Upper lobe of left lung (tissue), 4 donors: ENCODE measurements around the gene HEPHL1.

Experiments used
- CTCF ChIP-seq, 6 experiments: fragments of 450-650 bp in 4 of 6; fragments of 200-600 bp in 2 of 6; sonication (generic) in 2 of 6; IDR thresholded peaks; one replicate each; pipeline ENCODE4 v1.5.1; 2016 to 2019; ENCODE audit warnings: antibody characterized with exemption in 6 of 6
- EP300 ChIP-seq, 4 donors: sonication (generic); formaldehyde crosslinking; IDR thresholded peaks; one replicate each; pipeline ENCODE4 v1.5.1; 2017; ENCODE audit warnings: antibody characterized with exemption in 4 of 4, control low read depth in 2 of 4
- POLR2A ChIP-seq, 4 donors: fragments of 450-650 bp; IDR thresholded peaks; one replicate each; pipeline ENCODE4 v1.5.1; 2016 to 2017; ENCODE audit warnings: antibody characterized with exemption in 4 of 4, mild to moderate bottlenecking in 2 of 4
- POLR2AphosphoS5 ChIP-seq, 2 donors: sonication (generic); formaldehyde crosslinking; IDR thresholded peaks; one replicate each; pipeline ENCODE4 v1.5.1; 2017; ENCODE audit warnings: antibody characterized with exemption in 2 of 2

- TF ChIP-seq CTCF (IDR thresholded peaks at IDR 0.05) (no peak), POLR2AphosphoS5 (IDR thresholded peaks at IDR 0.05) (no peak), POLR2A (IDR thresholded peaks at IDR 0.05) (no peak), EP300 (IDR thresholded peaks at IDR 0.05) (no peak)
These were observed 124.3 kb downstream of the HEPHL1 start for GRCh38 chr11:94145431-94145830.
